GM23338 (cell line): ENCODE measurements around the gene ISG15. TPM values are rescaled to one million over a fixed set of nuclear protein-coding genes. Genes with fewer than 3 reads are reported as not detected.

Source experiments
- ATAC-seq: fragments of 200-7000 bp; cut with Tn5 transposase; 3 replicates; pipeline ENCODE4 v1.9.1; 2020
- DNase-seq: peaks from one replicate; pipeline ENCODE4 v3.0.0-alpha.2; 2015; ENCODE audit warnings: low spot score
- H2AFZ ChIP-seq: fragments of 200-600 bp; sonication (generic); 2 replicates; pipeline ENCODE4 v1.8.0; 2016; ENCODE audit warnings: antibody characterized with exemption, mild to moderate bottlenecking, moderate library complexity
- H3F3A ChIP-seq: fragments of 200-600 bp; sonication (generic); replicated peaks from 2 replicates; pipeline ENCODE4 v1.8.0; 2017; ENCODE audit warnings: antibody characterized with exemption, mixed run types, low read depth
- H3K27ac ChIP-seq: fragments of 200-600 bp; sonication (generic); 2 replicates; pipeline ENCODE4 v1.6.1; 2016; ENCODE audit warnings: low read depth
- H3K27me3 ChIP-seq: fragments of 200-600 bp; sonication (generic); 2 replicates; pipeline ENCODE4 v1.8.0; 2016; ENCODE audit warnings: mild to moderate bottlenecking, mixed run types, moderate library complexity; ENCODE audit not compliant: insufficient read depth
- H3K36me3 ChIP-seq: fragments of 200-600 bp; sonication (generic); 2 replicates; pipeline ENCODE4 v1.8.0; 2016; ENCODE audit warnings: mild to moderate bottlenecking; ENCODE audit not compliant: insufficient read depth
- H3K4me1 ChIP-seq: fragments of 200-600 bp; sonication (generic); 2 replicates; pipeline ENCODE4 v1.8.0; 2016; ENCODE audit warnings: mild to moderate bottlenecking, moderate library complexity; ENCODE audit not compliant: insufficient read depth
- H3K4me2 ChIP-seq: fragments of 200-600 bp; sonication (generic); 2 replicates; pipeline ENCODE4 v1.7.1; 2017; ENCODE audit warnings: mixed run types
- H3K4me3 ChIP-seq: fragments of 200-600 bp; sonication (generic); 2 replicates; pipeline ENCODE4 v1.6.1; 2016; ENCODE audit warnings: mixed run types
- H3K79me2 ChIP-seq: fragments of 200-600 bp; sonication (generic); replicated peaks from 2 replicates; pipeline ENCODE4 v1.8.0; 2017; ENCODE audit warnings: mild to moderate bottlenecking; ENCODE audit not compliant: insufficient read depth
- H3K9me2 ChIP-seq: fragments of 200-600 bp; sonication (generic); 2 replicates; pipeline ENCODE4 v1.8.0; 2017; ENCODE audit not compliant: insufficient read depth
- H4K20me1 ChIP-seq: fragments of 200-600 bp; sonication (generic); replicated peaks from 2 replicates; pipeline ENCODE4 v1.8.0; 2017; ENCODE audit warnings: mild to moderate bottlenecking; ENCODE audit not compliant: insufficient read depth
- H3K27ac Mint-ChIP-seq: 2 replicates; pipeline ENCODE4 v1.8.0; 2020; ENCODE audit warnings: inconsistent platforms, mild to moderate bottlenecking, moderate library complexity, mixed read lengths
- H3K27me3 Mint-ChIP-seq: 3 replicates; pipeline ENCODE4 v1.8.0; 2022; ENCODE audit warnings: low read depth, mild to moderate bottlenecking, moderate library complexity, mixed read lengths, inconsistent platforms; ENCODE audit not compliant: insufficient read depth, poor library complexity
- H3K36me3 Mint-ChIP-seq: 3 replicates; pipeline ENCODE4 v1.8.0; 2021; ENCODE audit warnings: low read depth, mild to moderate bottlenecking, inconsistent platforms, moderate library complexity, mixed read lengths
- H3K4me1 Mint-ChIP-seq: 3 replicates; pipeline ENCODE4 v1.8.0; 2020; ENCODE audit warnings: mild to moderate bottlenecking, inconsistent platforms, mixed read lengths
- H3K4me3 Mint-ChIP-seq: 3 replicates; pipeline ENCODE4 v1.8.0; 2021; ENCODE audit warnings: moderate library complexity, mild to moderate bottlenecking, inconsistent platforms, mixed read lengths
- H3K9me3 Mint-ChIP-seq: 3 replicates; pipeline ENCODE4 v1.8.0; 2020; ENCODE audit warnings: moderate library complexity, mild to moderate bottlenecking, inconsistent platforms, mixed read lengths
- CTCF ChIP-seq, 2 experiments: fragments of 200-600 bp in 1 of 2; sonication (generic) in 1 of 2; conservative IDR thresholded peaks; 2 replicates each; pipeline versions ENCODE4 v1.5.1 to v1.6.1; 2016 to 2017; ENCODE audit warnings: antibody characterized with exemption in 2 of 2, low read depth in 2 of 2, mild to moderate bottlenecking in 2 of 2, moderate library complexity in 1 of 2
- REST ChIP-seq: IDR thresholded peaks from one replicate; pipeline ENCODE4 v1.6.1; 2018; ENCODE audit warnings: antibody characterized with exemption; ENCODE audit not compliant: unreplicated experiment
- STAT1 ChIP-seq: IDR thresholded peaks from one replicate; pipeline ENCODE4 v1.6.1; 2016; ENCODE audit warnings: antibody characterized with exemption; ENCODE audit not compliant: unreplicated experiment
- polyA plus RNA-seq: library from polyadenylated mRNA; unstranded; fragments of >200 nt; fragmentation: Nextera tagmentation; extraction: Ambion mirVana; gene quantifications from 2 replicates; pipeline ENCODE4 v1.2.1, GENCODE V29; 2016
- total RNA-seq: library from RNA; depleted of rRNA; stranded (reverse); fragments of >200 nt; shearing (Covaris generic); gene quantifications from 2 replicates; pipeline ENCODE4 v1.2.3, GENCODE V29; 2014

The ISG15 gene
- total and polyA plus RNA-seq, 2 experiments from 2014 or later = 52.9 to 101 TPM

- H3K9me3 Mint-ChIP-seq = no peaks in the 10 kb centered on the region; the same call in 2 of the 3 replicates
- H3K36me3 Mint-ChIP-seq = no peaks in the 10 kb centered on the region
- Histone ChIP-seq H3K36me3 (no peaks in the 10 kb centered on the region), H3F3A (no peaks in the 10 kb centered on the region), H2AFZ (no peak overlapping the region), H3K79me2 (no peaks in the 10 kb centered on the region), H3K9me2 (no peaks in the 10 kb centered on the region), H4K20me1 (no peaks in the 10 kb centered on the region), H3K4me3 (no peak overlapping the region), H3K27ac (no peak overlapping the region), H3K4me2 (peak overlapping the region; percentile 71; the same call in 1 of the 2 replicates), H3K4me1 (no peaks in the 10 kb centered on the region), H3K27me3 (peaks cover 50% of the 10 kb centered on the region)
- H3K4me3 Mint-ChIP-seq = no peak overlapping the region
- H3K27me3 Mint-ChIP-seq = peaks cover 52% of the 10 kb centered on the region
- ATAC-seq (peak; percentile 85), DNase-seq (peak; percentile 65)
- peak; percentile 64 to 88 for TF ChIP-seq CTCF (conservative IDR thresholded peaks at IDR 0.05; ENCODE audit: low read depth in 2 of 2)
- TF ChIP-seq STAT1 = no peak
- no peak overlapping the region for H3K27ac Mint-ChIP-seq
- no peaks in the 10 kb centered on the region for H3K4me1 Mint-ChIP-seq
These were observed 29.4 kb upstream of the ISG15 start for GRCh38 chr1:983798-984475.

GRCh38 chr1:984476-984814 lies 28.9 kb upstream of the ISG15 start:
- no peaks in the 10 kb centered on the region for H3K9me2 ChIP-seq
- no peaks in the 10 kb centered on the region for H3K79me2 ChIP-seq
- H3K4me3 ChIP-seq = no peak overlapping the region
- Mint-ChIP-seq H3K27ac (no peak overlapping the region), H3K36me3 (no peaks in the 10 kb centered on the region), H3K4me1 (no peaks in the 10 kb centered on the region), H3K9me3 (no peaks in the 10 kb centered on the region; the same call in 2 of the 3 replicates), H3K27me3 (peaks cover 58% of the 10 kb centered on the region), H3K4me3 (no peak overlapping the region)
- H3K27me3 ChIP-seq = peaks cover 55% of the 10 kb centered on the region
- H3K4me1 ChIP-seq = no peaks in the 10 kb centered on the region
- no peak overlapping the region for H3K27ac ChIP-seq
- no peaks in the 10 kb centered on the region for H3F3A ChIP-seq
- no peaks in the 10 kb centered on the region for H4K20me1 ChIP-seq
- ATAC-seq = no peak
- H3K36me3 ChIP-seq = no peaks in the 10 kb centered on the region
- H2AFZ ChIP-seq = no peak overlapping the region
- TF ChIP-seq STAT1 (no peak), REST (no peak), CTCF (conservative IDR thresholded peaks at IDR 0.05; ENCODE audit: low read depth in 2 of 2) (0 out of 4 replicates have a peak, but pooled peaks of 1 of the 2 experiments have one; percentile 12)
- DNase-seq = no peak
- H3K4me2 ChIP-seq = peak overlapping the region; percentile 71; the same call in 1 of the 2 replicates
